ENCODE measurements around the gene NAXD.

Gene NAXD

DNA sequence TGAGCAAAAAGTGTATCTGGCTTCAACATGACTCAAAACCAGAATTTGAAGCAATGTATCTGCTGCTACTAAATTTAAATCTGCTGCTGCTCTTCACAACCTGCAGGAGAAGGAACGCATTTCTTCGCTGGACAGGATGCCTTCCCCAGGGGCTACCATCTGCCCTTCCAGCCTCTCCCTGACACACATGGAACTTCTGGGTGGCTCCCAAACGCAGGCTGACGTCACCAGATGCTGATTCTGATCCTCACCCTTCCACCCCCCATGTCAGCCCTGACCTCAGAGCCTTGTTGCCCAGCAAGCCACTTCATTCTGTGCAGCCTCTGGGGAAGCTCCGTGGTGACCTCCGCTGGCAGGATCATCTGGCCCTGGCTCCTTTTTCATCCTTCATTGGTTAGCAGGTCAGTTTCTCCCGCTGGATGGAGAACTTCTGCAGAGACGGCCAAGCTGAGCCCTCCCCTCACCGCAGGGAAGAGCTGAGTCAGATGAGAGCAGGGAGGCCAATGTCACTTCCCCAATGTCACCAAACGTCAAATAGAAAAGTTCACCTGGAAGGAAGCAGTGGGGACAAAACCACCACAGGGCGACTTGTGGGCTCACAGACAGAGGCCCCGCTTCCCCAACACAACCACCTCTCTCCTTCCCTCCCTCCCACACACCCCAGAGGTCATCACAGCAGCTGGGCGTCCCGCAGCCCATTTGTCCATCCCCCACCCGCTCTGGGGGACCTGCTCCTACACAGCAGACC is 39.8 kb upstream of the NAXD start:
- no peaks in the 10 kb centered on the region for H3K79me2 ChIP-seq (ENCODE audit: low read length)
- H4K20me1 ChIP-seq (ENCODE audit: insufficient read depth, low read length), result peaks cover 6% of the 10 kb centered on the region; the same call in 1 of the 2 replicates
- H3K9ac ChIP-seq (ENCODE audit: low read length), result peak overlapping the region; percentile 12
- TF ChIP-seq EZH2phosphoT487 (IDR thresholded peaks at IDR 0.05; ENCODE audit: low read depth), result no peak
- TF ChIP-seq, protein P1, sequence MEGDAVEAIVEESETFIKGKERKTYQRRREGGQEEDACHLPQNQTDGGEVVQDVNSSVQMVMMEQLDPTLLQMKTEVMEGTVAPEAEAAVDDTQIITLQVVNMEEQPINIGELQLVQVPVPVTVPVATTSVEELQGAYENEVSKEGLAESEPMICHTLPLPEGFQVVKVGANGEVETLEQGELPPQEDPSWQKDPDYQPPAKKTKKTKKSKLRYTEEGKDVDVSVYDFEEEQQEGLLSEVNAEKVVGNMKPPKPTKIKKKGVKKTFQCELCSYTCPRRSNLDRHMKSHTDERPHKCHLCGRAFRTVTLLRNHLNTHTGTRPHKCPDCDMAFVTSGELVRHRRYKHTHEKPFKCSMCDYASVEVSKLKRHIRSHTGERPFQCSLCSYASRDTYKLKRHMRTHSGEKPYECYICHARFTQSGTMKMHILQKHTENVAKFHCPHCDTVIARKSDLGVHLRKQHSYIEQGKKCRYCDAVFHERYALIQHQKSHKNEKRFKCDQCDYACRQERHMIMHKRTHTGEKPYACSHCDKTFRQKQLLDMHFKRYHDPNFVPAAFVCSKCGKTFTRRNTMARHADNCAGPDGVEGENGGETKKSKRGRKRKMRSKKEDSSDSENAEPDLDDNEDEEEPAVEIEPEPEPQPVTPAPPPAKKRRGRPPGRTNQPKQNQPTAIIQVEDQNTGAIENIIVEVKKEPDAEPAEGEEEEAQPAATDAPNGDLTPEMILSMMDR (IDR thresholded peaks at IDR 0.05; ENCODE audit: low read depth, low read length), result peak; percentile 24; the same call in 1 of the 2 replicates
- no peaks in the 10 kb centered on the region for H3K9me3 ChIP-seq (ENCODE audit: insufficient read depth, low read length)
- H3K36me3 ChIP-seq (replicated peaks; ENCODE audit: low read depth, low read length), result no peaks in the 10 kb centered on the region
- H3K4me3 ChIP-seq (ENCODE audit: low read length), result peak overlapping the region; percentile 69
- 0 out of 2 replicates have a peak overlapping the region, but pooled peaks have one; percentile 7 for H2AFZ ChIP-seq (ENCODE audit: low read depth, low read length)
- peaks cover 24% of the 10 kb centered on the region for H3K4me1 ChIP-seq (ENCODE audit: low read length)
- H3K27me3 ChIP-seq (ENCODE audit: low read depth, low read length), result peaks cover 55% of the 10 kb centered on the region
- H3K4me2 ChIP-seq (ENCODE audit: low read length), result peak overlapping the region; percentile 90
- H3K27ac ChIP-seq (ENCODE audit: low read length), result no peak overlapping the region

DNA sequence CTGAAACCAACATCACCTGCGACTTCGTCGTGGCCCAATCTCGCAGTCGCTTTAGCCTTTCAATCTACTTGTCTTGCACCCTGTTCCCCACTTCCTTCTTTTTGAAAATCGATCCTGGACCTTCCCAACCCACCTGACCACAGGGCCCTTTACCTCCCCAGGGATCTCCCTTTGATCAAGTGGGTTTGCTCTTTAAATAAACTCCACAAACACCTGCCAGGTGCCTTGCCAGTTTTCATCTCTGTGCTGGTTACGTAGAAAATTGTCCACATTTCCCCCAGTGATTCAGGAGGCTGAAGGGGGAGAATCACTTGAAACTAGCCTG is 39.3 kb upstream of the NAXD start:
- Histone ChIP-seq H2AFZ (ENCODE audit: low read depth, low read length) (0 out of 2 replicates have a peak overlapping the region, but pooled peaks have one; percentile 7), H3K79me2 (ENCODE audit: low read length) (no peaks in the 10 kb centered on the region), H3K9ac (ENCODE audit: low read length) (peak overlapping the region; percentile 12; the same call in 1 of the 2 replicates), H3K27ac (ENCODE audit: low read length) (no peak overlapping the region), H3K27me3 (ENCODE audit: low read depth, low read length) (peaks cover 53% of the 10 kb centered on the region), H3K4me3 (ENCODE audit: low read length) (peak overlapping the region; percentile 69), H3K4me2 (ENCODE audit: low read length) (peak overlapping the region; percentile 90), H3K9me3 (ENCODE audit: insufficient read depth, low read length) (no peaks in the 10 kb centered on the region), H3K36me3 (replicated peaks; ENCODE audit: low read depth, low read length) (no peaks in the 10 kb centered on the region), H3K4me1 (ENCODE audit: low read length) (peaks cover 24% of the 10 kb centered on the region), H4K20me1 (ENCODE audit: insufficient read depth, low read length) (peaks cover 6% of the 10 kb centered on the region; the same call in 1 of the 2 replicates)
- no peak for TF ChIP-seq EZH2phosphoT487 (IDR thresholded peaks at IDR 0.05; ENCODE audit: low read depth)
- TF ChIP-seq, protein P1 (IDR thresholded peaks at IDR 0.05; ENCODE audit: low read depth, low read length), result no peak

DNA sequence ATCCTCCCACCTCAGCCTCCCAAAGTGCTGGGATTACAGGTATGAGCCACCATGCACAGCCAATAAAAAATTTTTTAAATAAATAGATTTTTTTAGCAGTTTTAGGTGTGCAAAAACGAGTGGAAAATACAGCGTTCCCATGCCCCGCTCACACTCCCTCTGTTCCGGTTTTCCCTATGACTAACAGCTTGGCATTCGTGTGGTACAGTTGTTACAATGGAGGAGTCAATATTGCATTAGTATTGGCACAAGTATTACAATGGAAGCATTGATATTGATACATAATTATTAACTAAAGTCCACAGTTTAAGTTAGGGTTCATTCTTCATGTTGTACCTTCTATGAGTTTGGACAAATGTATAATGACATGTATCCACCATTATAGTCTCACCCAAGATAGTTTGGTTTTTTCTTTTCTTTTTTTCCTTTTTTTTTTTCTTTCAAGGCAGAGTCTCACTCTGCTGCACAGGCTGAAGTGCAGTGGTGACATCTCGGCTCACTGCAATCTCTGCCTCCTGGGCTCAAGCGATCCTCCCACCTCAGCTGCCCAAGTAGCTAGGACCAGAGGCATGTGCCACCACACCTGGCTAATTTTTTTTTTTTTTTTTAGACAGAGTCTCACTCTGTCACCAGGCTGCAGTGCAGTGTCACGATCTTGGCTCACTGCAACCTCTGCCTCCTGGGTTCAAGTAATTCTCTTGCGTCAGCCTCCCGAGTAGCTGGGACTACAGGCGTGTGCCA is 38.4 kb upstream of the NAXD start:
- Histone ChIP-seq H3K79me2 (ENCODE audit: low read length) (no peaks in the 10 kb centered on the region), H3K4me3 (ENCODE audit: low read length) (no peak overlapping the region), H3K9me3 (ENCODE audit: insufficient read depth, low read length) (no peaks in the 10 kb centered on the region), H4K20me1 (ENCODE audit: insufficient read depth, low read length) (peaks cover 6% of the 10 kb centered on the region; the same call in 1 of the 2 replicates), H3K9ac (ENCODE audit: low read length) (no peak overlapping the region), H3K27me3 (ENCODE audit: low read depth, low read length) (peaks cover 51% of the 10 kb centered on the region), H3K4me1 (ENCODE audit: low read length) (peaks cover 27% of the 10 kb centered on the region), H2AFZ (ENCODE audit: low read depth, low read length) (no peak overlapping the region), H3K27ac (ENCODE audit: low read length) (no peak overlapping the region), H3K4me2 (ENCODE audit: low read length) (no peak overlapping the region), H3K36me3 (replicated peaks; ENCODE audit: low read depth, low read length) (no peaks in the 10 kb centered on the region)
- TF ChIP-seq EZH2phosphoT487 (IDR thresholded peaks at IDR 0.05; ENCODE audit: low read depth), result no peak
- TF ChIP-seq, protein P1 (IDR thresholded peaks at IDR 0.05; ENCODE audit: low read depth, low read length), result no peak

DNA sequence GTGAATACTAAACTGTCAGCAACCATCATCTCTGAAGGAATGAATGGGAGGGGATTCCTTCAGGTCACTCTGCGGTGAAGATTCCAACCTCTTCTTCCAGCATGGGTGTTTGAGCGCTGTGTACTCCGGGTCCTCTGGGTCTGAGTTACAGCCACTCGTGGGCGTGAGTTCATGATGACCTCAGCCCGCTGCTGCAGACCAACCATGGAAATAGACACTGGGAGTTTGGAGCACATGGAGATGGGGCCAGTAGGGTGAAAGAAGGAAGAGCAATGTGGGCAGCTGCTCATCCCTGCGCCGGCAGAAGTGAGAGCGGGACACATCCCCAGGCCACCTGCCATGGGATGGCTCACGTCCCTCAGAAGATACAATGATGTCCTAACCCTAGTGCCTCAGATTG is 37.0 kb upstream of the NAXD start:
- Histone ChIP-seq H3K79me2 (ENCODE audit: low read length) (no peaks in the 10 kb centered on the region), H3K4me2 (ENCODE audit: low read length) (no peak overlapping the region), H3K36me3 (replicated peaks; ENCODE audit: low read depth, low read length) (no peaks in the 10 kb centered on the region), H3K9me3 (ENCODE audit: insufficient read depth, low read length) (no peaks in the 10 kb centered on the region), H3K4me1 (ENCODE audit: low read length) (peaks cover 20% of the 10 kb centered on the region), H3K27ac (ENCODE audit: low read length) (no peak overlapping the region), H3K4me3 (ENCODE audit: low read length) (no peak overlapping the region), H3K27me3 (ENCODE audit: low read depth, low read length) (peaks cover 45% of the 10 kb centered on the region), H4K20me1 (ENCODE audit: insufficient read depth, low read length) (0 out of 2 replicates have a peak, but pooled peaks cover 6% of the 10 kb centered on the region), H3K9ac (ENCODE audit: low read length) (no peak overlapping the region), H2AFZ (ENCODE audit: low read depth, low read length) (no peak overlapping the region)
- no peak for TF ChIP-seq EZH2phosphoT487 (IDR thresholded peaks at IDR 0.05; ENCODE audit: low read depth)
- TF ChIP-seq, protein P1 (IDR thresholded peaks at IDR 0.05; ENCODE audit: low read depth, low read length), result no peak
